NOMO-1 (cell line): ENCODE data around the gene MARCKSL1.
"Not testable (repeated sequence)": the region's sequence is repeated elsewhere in the genome, so short reads cannot be mapped to it uniquely, and the experiment has no call there.

ENCODE experiments used
- DNase-seq, 2 experiments: peaks; one replicate each; lab custom pipeline; 2025; ENCODE audit not compliant: unreplicated experiment in 2 of 2; lab: John Stamatoyannopoulos, UW

Gene MARCKSL1

DNA sequence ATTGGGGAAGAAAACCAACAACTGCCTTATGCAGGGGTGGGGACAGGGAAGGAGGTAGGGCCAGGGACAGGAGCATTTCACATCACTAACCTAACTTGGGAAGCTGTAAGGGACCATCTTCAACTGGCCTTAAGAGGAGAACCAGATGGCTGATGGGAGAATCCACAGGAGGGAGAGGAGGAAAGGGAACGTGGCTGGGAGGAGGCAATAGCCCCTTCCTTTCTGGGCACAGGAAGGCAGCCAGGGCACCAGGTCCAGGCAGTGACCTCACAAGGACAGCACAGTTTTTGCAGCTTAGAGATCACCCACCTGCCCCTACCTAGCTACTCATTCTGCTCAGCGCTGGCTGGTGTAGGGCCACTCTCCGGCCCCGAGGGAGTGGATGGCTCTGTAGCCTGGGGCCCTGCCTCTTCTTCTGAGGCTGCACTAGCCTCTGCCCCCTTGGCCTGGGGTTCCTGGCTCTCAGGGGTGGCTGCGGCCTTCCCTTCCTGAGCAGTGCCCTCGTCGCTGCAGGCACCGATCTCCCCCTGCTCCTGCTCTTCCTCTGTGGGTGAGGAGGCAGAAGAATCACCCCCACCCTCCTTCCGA lies 1.7 kb downstream of the MARCKSL1 start:
- DNase-seq, result no peak

- DNase-seq, result no peak
These were observed 2.6 kb downstream of the MARCKSL1 start for GRCh38 chr1:32333251-32333963.

DNA sequence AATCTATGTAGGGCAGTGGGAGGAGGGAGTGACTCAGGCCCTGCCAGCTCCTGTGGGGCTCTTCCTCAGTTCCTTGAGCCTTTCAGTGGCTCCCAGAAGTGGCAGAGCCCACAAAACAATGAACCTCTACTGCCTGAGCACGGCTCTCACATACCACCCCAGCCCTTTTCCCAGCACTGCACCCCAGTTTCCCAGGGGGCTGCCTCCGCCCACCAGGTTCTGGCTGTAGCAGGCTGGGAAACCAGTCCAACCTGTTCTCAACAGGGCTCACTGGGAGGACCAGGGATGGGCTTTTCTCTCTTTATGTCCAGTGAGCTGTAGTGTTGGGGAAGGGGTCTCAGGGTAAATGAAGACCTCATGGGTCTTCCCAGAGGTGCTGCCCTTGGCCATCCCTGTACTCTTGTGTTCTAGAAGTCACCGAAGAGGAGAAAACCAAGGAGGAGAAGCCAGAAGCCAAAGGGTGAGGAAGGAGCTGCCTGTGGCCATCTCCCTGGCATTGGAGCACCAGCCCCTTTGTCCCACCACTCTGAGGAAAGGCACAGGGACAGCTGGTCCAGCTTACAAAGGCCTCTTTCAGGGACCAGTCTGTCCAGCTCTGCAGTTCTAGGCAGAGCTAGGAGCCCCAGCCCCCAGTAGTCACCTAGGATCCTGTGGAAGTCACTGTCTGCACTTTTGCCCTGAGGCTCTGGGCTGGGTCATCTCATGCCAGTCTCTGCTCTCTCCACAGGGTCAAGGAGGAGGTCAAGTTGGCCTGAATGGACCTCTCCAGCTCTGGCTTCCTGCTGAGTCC lies 3.5 kb downstream of the MARCKSL1 start:
- DNase-seq, result no peak

DNA sequence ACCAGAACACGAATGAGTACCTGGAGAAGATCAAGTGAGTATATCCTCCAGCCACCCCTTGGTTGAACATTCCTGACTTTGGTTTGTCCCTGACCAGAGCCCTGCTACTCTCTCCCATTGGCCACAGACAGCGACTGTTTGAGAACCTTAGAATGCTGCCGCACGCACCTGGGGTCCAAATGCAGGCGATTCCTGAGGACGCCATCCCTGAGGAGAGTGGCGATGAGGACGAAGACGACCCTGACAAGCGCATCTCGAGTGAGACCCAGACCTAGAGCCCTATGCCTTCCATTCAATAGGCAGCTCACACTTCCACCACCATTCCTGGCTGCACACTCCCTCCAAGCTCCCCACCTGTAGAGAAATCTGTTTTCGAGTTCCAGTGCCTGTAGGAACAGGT lies 4.5 kb downstream of the MARCKSL1 start:
- DNase-seq, result no peak

- no peak for DNase-seq
These were observed 5.4 kb downstream of the MARCKSL1 start for GRCh38 chr1:32330558-32331151.

- no peak for DNase-seq
These were observed 6.0 kb downstream of the MARCKSL1 start for GRCh38 chr1:32329931-32330466.

- DNase-seq, result no peak
These were observed 8.8 kb downstream of the MARCKSL1 start for GRCh38 chr1:32327204-32327603.

GRCh38 chr1:32321712-32322291 lies 14.2 kb downstream of the MARCKSL1 start:
- no peak for DNase-seq

DNA sequence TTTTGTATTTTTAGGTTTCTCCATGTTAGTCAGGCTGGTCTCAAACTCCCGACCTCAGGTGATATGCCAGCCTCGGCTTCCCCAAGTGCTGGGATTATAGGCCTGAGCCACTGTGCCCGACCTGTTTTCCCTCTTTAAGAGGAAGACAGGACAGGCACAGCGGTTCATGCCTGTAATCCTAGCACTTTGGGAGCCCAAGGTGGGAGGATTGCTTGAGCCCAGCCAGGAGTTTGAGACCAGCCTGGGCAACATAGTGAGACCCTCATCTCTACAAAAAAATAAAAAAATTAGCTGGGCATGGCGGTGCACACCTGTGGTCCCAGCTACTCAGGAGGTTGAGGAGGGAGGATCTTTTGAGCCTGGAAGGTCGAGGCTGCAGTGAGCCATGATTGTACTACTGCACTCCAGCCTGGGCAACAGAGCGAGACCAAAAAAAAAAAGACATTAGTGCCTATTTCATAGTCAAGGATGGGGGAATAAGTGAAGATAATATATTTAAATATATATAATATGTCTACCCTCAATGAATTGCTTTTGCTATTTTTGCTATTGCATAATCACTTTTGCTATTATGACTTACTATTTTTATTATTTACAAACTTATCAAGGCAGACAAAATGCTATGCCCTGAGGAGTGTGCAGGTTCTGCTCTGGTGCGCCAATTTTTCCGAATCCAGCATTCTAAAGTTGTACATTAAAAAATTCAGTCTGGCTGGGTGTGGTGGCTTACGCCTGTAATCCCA lies 17.7 kb downstream of the MARCKSL1 start:
- no peak for DNase-seq

- DNase-seq, result no peak
These were observed 19.1 kb downstream of the MARCKSL1 start for GRCh38 chr1:32316903-32317277.

GRCh38 chr1:32311709-32312393 lies 24.2 kb downstream of the MARCKSL1 start:
- DNase-seq, result no peak

- DNase-seq, result no peak
These were observed 26.1 kb downstream of the MARCKSL1 start for GRCh38 chr1:32309960-32310359.

DNA sequence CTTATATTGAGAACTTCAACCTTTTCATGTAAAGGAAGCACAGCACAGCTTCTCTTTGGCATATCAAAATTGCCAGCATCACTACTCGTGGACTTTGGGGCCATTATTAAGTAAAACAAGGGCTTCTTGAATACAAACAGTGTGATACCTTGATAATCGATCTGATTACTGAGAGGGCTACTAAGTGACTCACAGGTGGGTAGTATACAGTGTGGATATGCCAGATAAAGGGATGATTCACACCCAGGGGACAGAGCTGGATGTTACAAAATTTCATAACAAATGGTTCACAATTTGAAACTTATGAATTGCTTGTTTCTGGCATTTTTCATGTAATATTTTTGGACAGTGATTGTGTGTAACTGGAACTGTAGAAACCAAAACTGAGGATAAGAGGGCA lies 28.7 kb downstream of the MARCKSL1 start:
- no peak for DNase-seq

- DNase-seq, result no peak
These were observed 30.7 kb downstream of the MARCKSL1 start for GRCh38 chr1:32305310-32305709.

DNA sequence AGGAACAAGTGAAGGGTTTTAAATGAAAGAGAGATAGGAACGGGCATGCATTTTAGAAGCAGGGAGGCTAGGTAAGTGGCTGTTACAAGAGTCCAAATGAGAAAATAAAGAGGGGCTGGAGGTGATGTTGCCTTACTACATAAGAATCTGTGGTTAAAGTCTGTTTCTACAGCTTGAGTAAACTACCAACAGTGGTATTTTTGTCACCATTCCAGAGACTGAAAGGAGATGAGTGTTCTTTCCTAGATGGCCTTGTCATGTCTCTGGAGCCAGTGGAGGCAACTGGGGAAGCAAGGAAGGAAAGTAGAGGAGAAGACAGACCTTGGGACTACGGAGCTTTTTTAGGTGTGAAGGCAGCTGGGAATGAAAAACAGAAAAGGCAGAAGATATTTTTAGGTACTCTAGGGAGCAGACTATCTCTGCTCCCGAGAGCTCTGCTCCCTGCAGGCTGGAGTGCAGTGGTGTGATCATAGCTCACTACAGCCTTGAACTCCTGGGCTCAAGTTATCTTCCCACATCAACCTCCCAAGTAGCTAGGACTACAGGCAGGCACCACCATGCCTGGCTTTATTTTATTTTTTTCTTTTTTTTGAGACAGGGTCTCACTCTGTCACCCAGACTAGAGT lies 31.9 kb downstream of the MARCKSL1 start:
- no peak for DNase-seq

DNA sequence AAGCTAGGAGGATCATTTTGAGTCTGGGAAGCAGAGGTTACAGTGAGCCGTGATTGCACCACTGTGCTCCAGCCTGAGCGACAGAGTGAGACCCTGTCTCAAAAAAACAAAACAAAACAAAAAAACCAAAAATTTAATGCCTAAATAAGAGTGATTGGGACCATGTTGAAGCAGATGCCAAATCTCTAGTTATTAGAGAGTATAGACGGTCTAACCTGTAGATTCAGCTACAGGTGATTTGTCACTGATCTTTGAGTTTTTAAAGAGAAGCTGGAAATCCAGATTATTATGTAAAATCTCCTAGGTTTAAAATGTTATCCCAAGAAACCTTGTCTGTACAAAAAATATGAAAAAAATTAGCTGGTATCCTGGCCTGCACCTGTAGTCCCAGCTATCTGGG lies 32.7 kb downstream of the MARCKSL1 start:
- DNase-seq, result no peak

GRCh38 chr1:32299327-32299726 lies 36.7 kb downstream of the MARCKSL1 start:
- no peak for DNase-seq

GRCh38 chr1:32298211-32298610 lies 37.8 kb downstream of the MARCKSL1 start:
- DNase-seq, result not testable (repeated sequence)
